ENCODE results near the gene ALKBH2.

- no peak for TF ChIP-seq REST (IDR thresholded peaks at IDR 0.05; ENCODE audit: unreplicated experiment)
- no peak for TF ChIP-seq CTCF (conservative IDR thresholded peaks at IDR 0.05; ENCODE audit: low read depth in 2 of 2)
- TF ChIP-seq EZH2 (IDR thresholded peaks at IDR 0.05; ENCODE audit: low read depth, unreplicated experiment), result no peak
- no peak for TF ChIP-seq CREB1 (CRISPR knock-in tag; IDR thresholded peaks at IDR 0.05; ENCODE audit: low read depth)
- TF ChIP-seq EZH2phosphoT487 (IDR thresholded peaks at IDR 0.05; ENCODE audit: unreplicated experiment), result no peak
- no peak for TF ChIP-seq POLR2AphosphoS5 (IDR thresholded peaks at IDR 0.05; ENCODE audit: low read depth)
- TF ChIP-seq ZNF462 (CRISPR knock-in tag; IDR thresholded peaks at IDR 0.05), result no peak
Observed at GRCh38 chr12:109047081-109047805, 46.0 kb downstream of the ALKBH2 start.
